ENCODE data around the gene SLC26A1.
"Not testable (repeated sequence)": the region's sequence is repeated elsewhere in the genome, so short reads cannot be mapped to it uniquely, and the experiment has no call there.

SLC26A1 gene

DNA sequence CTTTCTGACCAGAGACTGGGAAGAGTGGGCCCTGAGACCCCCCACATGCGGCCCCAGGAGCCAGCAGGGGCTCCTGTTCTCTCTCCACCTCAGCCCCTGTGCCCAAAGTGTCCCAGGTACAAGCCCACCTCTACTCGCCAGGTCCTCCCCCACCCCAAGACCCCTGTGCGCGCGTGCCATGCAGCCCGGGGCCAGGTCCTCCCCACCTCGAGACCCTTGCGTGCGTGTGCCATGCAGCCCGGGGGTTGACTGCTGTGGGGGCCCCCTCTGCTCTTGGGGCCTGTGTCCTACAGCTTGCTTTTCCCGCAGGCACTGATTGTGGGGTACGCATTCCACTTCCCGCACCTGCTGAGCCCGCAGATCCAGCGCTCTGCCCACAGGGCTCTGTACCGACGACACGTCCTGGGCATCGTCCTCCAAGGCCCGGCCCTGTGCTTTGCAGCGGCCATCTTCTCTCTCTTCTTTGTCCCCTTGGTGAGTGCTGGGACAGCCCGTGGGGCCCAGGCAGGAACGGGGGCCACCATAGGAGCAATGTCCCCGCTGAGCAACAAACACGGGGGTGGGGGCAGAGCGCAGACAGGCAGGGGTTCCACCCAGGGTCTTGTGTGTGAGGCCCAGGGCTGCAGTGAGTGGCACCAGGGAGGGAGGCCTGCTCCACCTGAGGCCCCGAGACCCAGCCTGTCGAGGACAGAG, 40.2 kb downstream of the SLC26A1 start:
- DNase-seq (ENCODE audit: low spot score): no peak

DNA sequence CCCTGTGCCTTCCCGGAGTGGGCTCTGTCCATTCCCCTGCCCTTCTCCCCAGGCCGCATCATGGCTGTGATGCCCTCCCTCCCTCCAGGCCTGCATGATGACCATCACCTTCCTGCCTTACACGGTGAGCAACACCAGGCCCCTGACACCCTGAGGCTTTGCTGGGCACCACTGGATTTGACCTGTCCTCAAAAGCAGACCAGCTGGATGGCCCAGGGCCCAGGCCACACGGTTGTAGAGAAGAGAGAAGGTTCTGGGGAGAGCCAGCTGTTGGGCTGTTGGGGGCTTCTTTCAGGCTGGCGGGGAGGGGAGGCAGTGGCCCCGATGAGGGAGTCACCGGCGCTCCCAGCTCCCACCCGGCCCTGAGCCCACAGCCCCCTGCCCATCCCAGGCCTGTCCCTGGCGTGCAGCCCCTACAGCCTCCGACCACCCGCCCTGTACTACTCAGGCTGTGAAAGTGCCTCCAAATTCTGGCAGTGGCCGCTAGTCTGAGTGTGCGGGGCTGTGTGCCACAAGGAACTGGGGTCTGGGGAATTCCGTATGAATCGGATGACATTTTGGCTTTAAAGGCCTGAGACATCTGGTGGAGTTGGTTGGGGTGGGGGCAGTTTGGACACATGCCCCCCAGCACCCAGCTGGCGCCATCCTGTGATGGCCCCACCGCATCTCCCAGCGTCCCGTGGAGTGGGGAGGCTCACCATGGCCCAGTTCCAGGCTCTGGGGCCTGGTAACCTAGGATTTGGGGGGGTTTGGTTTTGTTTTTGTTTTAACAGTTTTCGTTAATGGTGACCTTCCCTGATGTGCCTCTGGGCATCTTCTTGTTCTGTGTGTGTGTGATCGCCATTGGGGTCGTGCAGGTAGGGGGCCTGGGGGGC, 41.4 kb downstream of the SLC26A1 start:
- no peak for DNase-seq (ENCODE audit: low spot score)

GRCh38 chr4:951186-951585, 42.0 kb downstream of the SLC26A1 start:
- DNase-seq (ENCODE audit: low spot score): no peak

DNA sequence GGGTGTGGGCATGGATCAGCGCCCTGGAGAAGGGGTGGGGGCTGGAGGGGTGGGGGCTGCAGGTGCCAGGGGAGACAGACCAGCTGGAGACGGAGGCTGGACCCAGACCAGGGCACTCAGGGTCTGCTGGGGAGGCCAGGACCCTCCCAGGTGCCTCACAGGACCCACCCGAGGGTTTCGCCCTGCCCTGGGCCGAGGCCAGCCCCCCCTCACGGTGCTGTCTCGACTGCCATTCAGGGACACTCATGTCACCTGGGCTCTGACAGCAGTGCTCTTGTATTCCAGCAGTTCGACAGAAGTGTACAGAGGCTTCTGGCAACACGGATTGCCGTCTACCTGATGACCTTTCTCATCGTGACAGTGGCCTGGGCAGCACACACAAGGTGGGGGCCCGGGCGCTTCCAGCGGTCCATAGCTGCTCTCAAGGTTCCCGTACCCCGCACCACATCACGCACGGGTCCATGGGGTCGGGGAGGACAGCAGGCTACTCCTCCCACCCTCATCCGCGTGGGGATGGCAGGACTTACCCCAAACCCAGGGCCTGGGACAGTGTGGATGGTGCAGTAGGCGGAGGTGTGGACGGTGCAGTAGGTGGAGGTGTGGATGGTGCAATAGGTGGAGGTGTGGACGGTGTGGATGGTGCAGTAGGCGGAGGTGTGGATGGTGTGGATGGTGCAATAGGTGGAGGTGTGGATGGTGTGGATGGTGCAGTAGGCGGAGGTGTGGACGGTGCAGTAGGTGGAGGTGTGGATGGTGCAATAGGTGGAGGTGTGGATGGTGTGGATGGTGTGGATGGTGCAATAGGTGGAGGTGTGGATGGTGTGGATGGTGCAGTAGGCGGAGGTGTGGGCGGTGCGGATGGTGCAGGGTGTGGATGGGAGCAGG, 42.8 kb downstream of the SLC26A1 start:
- DNase-seq (ENCODE audit: low spot score): no peak

DNA sequence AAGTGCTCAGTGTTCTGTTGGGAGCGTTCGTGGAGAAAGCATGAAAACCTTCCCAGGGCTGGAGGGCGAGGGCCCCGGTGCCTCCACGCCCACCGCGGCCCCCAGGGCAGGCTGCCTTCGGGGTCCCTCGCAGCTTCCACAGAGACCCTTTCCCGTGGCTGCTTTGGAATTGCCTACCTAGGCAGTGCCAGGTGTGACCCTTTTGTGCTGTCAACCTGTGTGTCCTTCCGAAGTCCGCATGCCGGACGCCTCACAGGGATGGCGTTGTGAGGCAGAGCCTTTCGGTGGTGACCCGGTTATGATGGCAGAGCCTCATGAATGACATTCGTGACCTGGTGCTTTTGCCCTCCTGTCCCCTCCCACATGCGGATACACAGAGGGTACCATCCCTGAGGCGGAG, 43.5 kb downstream of the SLC26A1 start:
- no peak for DNase-seq (ENCODE audit: low spot score)

GRCh38 chr4:948936-949300, 44.3 kb downstream of the SLC26A1 start:
- DNase-seq (ENCODE audit: low spot score): no peak

DNA sequence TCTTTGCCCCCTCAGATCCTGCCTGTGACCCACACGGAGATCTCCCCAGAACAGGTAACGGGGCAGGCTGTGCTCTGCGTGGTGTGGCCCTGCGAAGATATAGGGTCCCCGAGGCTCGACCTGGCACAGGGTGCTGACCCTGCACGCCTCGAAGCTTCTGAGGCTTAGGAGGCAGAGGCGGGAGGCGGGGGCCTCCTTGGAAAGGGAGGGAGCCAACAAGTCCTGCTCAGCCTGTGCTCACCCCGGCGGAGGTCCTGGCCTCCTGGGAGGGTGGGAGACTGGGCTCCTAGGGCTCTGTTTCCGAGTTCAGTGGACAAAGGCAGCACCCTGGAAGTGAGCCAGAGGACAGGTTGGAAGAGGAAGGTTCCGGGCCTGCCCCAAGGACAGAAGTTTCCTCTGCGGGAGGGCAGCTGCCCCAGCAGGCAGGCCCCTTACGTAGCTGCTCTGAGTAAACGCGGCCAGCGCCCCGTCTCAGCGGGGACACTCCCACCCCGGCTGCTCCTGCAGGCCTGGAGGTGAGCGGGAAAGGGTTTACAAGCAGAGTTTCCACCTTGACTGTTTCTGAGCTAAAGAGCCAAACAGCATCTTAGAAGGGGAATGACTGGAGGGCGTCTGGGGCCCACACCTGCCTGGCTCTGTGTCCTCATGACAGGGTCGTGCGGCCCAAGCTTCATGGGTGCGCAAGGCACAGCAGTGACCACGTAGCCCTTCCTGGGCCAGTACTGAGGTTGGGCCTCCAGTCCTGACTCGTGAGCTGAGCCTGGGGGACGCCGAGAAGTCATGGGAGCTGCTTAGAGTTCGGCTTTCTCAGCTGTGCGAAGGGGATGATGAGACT, 44.9 kb downstream of the SLC26A1 start:
- no peak for DNase-seq (ENCODE audit: low spot score)

DNA sequence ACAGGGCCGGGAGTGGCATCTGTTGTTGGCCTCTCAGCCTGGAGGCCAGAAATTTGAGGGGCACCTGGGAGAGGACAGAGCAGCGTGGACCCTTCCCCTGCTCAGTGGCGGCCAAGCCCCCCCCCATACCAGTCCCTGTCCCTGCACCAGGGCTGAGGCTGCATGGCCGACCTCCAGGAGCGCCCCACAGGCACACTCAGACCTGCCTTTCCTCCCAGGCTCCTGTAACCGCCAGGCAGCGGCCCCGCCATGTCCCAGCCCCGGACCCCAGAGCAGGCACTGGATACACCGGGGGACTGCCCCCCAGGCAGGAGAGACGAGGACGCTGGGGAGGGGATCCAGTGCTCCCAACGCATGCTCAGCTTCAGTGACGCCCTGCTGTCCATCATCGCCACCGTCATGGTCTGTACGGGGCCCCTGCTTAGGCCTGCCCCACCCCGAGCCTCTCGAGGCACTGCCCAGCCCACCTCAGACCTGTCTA, 45.7 kb downstream of the SLC26A1 start:
- no peak for DNase-seq (ENCODE audit: low spot score)

GRCh38 chr4:946517-947471, 46.4 kb downstream of the SLC26A1 start:
- DNase-seq (ENCODE audit: low spot score): no peak

DNA sequence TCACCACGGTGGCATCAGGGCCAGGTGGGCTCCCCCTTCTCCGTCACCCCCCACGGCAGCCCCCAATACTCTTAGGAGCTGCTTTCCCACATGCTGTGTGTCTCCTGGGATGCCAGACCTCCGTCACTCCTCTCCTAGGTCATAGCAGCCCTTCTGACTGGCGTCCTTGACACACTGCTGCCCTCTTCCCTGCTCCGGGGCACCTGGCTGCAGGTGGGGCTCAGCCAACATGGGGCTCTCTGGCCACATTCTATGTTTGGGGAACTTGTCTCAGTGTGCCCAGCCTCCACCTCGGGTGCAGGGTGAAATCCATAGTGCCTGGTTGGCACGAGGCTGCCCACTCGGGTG, 47.1 kb downstream of the SLC26A1 start:
- DNase-seq (ENCODE audit: low spot score): no peak

- no peak for DNase-seq (ENCODE audit: low spot score)
Observed at GRCh38 chr4:945274-946102, 47.7 kb downstream of the SLC26A1 start.

GRCh38 chr4:939508-939907, 53.7 kb downstream of the SLC26A1 start:
- DNase-seq (ENCODE audit: low spot score): not testable (repeated sequence)

All from Ammon's horn (tissue), 1 donor.